ENCODE data around the gene TRIOBP.

Gene TRIOBP

GRCh38 chr22:37665487-37665886 lies 31.4 kb upstream of the TRIOBP start:
- DNase-seq (ENCODE audit: extremely low spot score, insufficient read length, low read depth) (no peak), FAIRE-seq (no peak)

- DNase-seq (ENCODE audit: extremely low spot score, insufficient read length, low read depth): no peak
- no peak for FAIRE-seq
Observed at GRCh38 chr22:37669586-37669985, 27.3 kb upstream of the TRIOBP start.

GRCh38 chr22:37672206-37672919 lies 24.5 kb upstream of the TRIOBP start:
- DNase-seq (ENCODE audit: extremely low spot score, insufficient read length, low read depth): no peak
- FAIRE-seq: no peak

- DNase-seq (ENCODE audit: extremely low spot score, insufficient read length, low read depth) (no peak), FAIRE-seq (no peak)
Observed at GRCh38 chr22:37672920-37673455, 23.9 kb upstream of the TRIOBP start.

- FAIRE-seq (no peak), DNase-seq (ENCODE audit: extremely low spot score, insufficient read length, low read depth) (no peak)
Observed at GRCh38 chr22:37674248-37674647, 22.6 kb upstream of the TRIOBP start.

GRCh38 chr22:37674951-37675929 lies 21.6 kb upstream of the TRIOBP start, which contains the start of gene LGALS1:
TSS of gene LGALS1 (plus strand) at chr22:37675636. CDS start at chr22:37675703, 67 bp downstream.
- FAIRE-seq (peak; percentile 93), DNase-seq (ENCODE audit: extremely low spot score, insufficient read length, low read depth) (peak; percentile 71)

GRCh38 chr22:37675930-37676735 lies 20.7 kb upstream of the TRIOBP start:
- no peak for DNase-seq (ENCODE audit: extremely low spot score, insufficient read length, low read depth)
- FAIRE-seq: peak; percentile 49

- peak; percentile 86 for FAIRE-seq
- no peak for DNase-seq (ENCODE audit: extremely low spot score, insufficient read length, low read depth)
Observed at GRCh38 chr22:37676736-37677492, 19.9 kb upstream of the TRIOBP start.

GRCh38 chr22:37677493-37677974 lies 19.3 kb upstream of the TRIOBP start:
- FAIRE-seq: no peak
- DNase-seq (ENCODE audit: extremely low spot score, insufficient read length, low read depth): no peak

- DNase-seq (ENCODE audit: extremely low spot score, insufficient read length, low read depth) (no peak), FAIRE-seq (no peak)
Observed at GRCh38 chr22:37678372-37678771, 18.5 kb upstream of the TRIOBP start.

- no peak for FAIRE-seq
- DNase-seq (ENCODE audit: extremely low spot score, insufficient read length, low read depth): no peak
Observed at GRCh38 chr22:37679670-37680069, 17.2 kb upstream of the TRIOBP start.

GRCh38 chr22:37680191-37680851 lies 16.5 kb upstream of the TRIOBP start:
- DNase-seq (ENCODE audit: extremely low spot score, insufficient read length, low read depth) (no peak), FAIRE-seq (no peak)

- FAIRE-seq (no peak), DNase-seq (ENCODE audit: extremely low spot score, insufficient read length, low read depth) (no peak)
Observed at GRCh38 chr22:37681001-37681424, 15.8 kb upstream of the TRIOBP start.

- FAIRE-seq: peak; percentile 76
- no peak for DNase-seq (ENCODE audit: extremely low spot score, insufficient read length, low read depth)
Observed at GRCh38 chr22:37681556-37682049, 15.2 kb upstream of the TRIOBP start.

GRCh38 chr22:37684803-37685615 lies 11.8 kb upstream of the TRIOBP start:
- DNase-seq (ENCODE audit: extremely low spot score, insufficient read length, low read depth) (no peak), FAIRE-seq (no peak)

GRCh38 chr22:37686002-37686982 lies 10.6 kb upstream of the TRIOBP start, which contains the start of gene NOL12:
TSS of gene NOL12 (plus strand) at chr22:37686343. CDS start at chr22:37686393, 50 bp downstream.
- FAIRE-seq (peak; percentile 96), DNase-seq (ENCODE audit: extremely low spot score, insufficient read length, low read depth) (peak; percentile 74)
